H9 (cell line): ENCODE measurements around the gene SLC25A22. TPM values are rescaled to one million over a fixed set of nuclear protein-coding genes. Genes with fewer than 3 reads are reported as not detected.

Source experiments
- DNase-seq: peaks from one replicate; pipeline ENCODE4 v3.0.0-alpha.2; 2017
- H2AFZ ChIP-seq: one replicate; pipeline ENCODE4 v1.6.1; 2013; ENCODE audit warnings: mild to moderate bottlenecking, low read length, control low read depth, moderate library complexity
- H2AK5ac ChIP-seq: 2 replicates; pipeline ENCODE4 v1.6.1; 2013; ENCODE audit warnings: low read length, control low read depth, mixed read lengths; ENCODE audit not compliant: insufficient read length
- H2BK120ac ChIP-seq: one replicate; pipeline ENCODE4 v1.6.1; 2013; ENCODE audit warnings: low read depth, mild to moderate bottlenecking, low read length, control low read depth, inconsistent platforms; ENCODE audit not compliant: poor library complexity, severe bottlenecking
- H2BK12ac ChIP-seq: 2 replicates; pipeline ENCODE4 v1.6.1; 2013; ENCODE audit warnings: low read length, control low read depth, mixed read lengths, low read depth; ENCODE audit not compliant: insufficient read length
- H2BK15ac ChIP-seq: 2 replicates; pipeline ENCODE4 v1.6.1; 2013; ENCODE audit warnings: low read depth, low read length, control low read depth
- H2BK20ac ChIP-seq: one replicate; pipeline ENCODE4 v1.6.1; 2013; ENCODE audit warnings: low read depth, mild to moderate bottlenecking, low read length, control low read depth, inconsistent platforms; ENCODE audit not compliant: poor library complexity, severe bottlenecking
- H2BK5ac ChIP-seq: 2 replicates; pipeline ENCODE4 v1.6.1; 2013; ENCODE audit warnings: low read length, control low read depth, mixed read lengths; ENCODE audit not compliant: insufficient read length
- H3K14ac ChIP-seq: 2 replicates; pipeline ENCODE4 v1.6.1; 2013; ENCODE audit warnings: low read length, control low read depth; ENCODE audit not compliant: insufficient read depth
- H3K18ac ChIP-seq: 2 replicates; pipeline ENCODE4 v1.6.1; 2013; ENCODE audit warnings: low read depth, mild to moderate bottlenecking, mixed read lengths, low read length, control low read depth; ENCODE audit not compliant: insufficient read length
- H3K23ac ChIP-seq: 2 replicates; pipeline ENCODE4 v1.6.1; 2013; ENCODE audit warnings: low read length, control low read depth, mixed read lengths, low read depth; ENCODE audit not compliant: insufficient read length
- H3K23me2 ChIP-seq: 2 replicates; pipeline ENCODE4 v1.6.1; 2013; ENCODE audit warnings: low read depth, mild to moderate bottlenecking, mixed read lengths, low read length, control low read depth; ENCODE audit not compliant: insufficient read length, poor library complexity, severe bottlenecking
- H3K27ac ChIP-seq: 2 replicates; pipeline ENCODE4 v1.5.1; 2013; ENCODE audit warnings: low read length, control low read depth, mixed read lengths, low read depth; ENCODE audit not compliant: insufficient read length
- H3K27me3 ChIP-seq: 2 replicates; pipeline ENCODE4 v1.6.1; 2013; ENCODE audit warnings: low read length, control low read depth, inconsistent platforms; ENCODE audit not compliant: insufficient read depth
- H3K4ac ChIP-seq: 2 replicates; pipeline ENCODE4 v1.6.1; 2013; ENCODE audit warnings: low read depth, mild to moderate bottlenecking, control low read depth, inconsistent platforms, low read length, moderate library complexity
- H3K4me1 ChIP-seq: 2 replicates; pipeline ENCODE4 v1.6.1; 2013; ENCODE audit warnings: low read length, control low read depth, inconsistent platforms; ENCODE audit not compliant: insufficient read depth
- H3K4me2 ChIP-seq: 2 replicates; pipeline ENCODE4 v1.6.1; 2013; ENCODE audit warnings: low read length, control low read depth, mixed read lengths; ENCODE audit not compliant: insufficient read length, insufficient read depth
- H3K56ac ChIP-seq: 2 replicates; pipeline ENCODE4 v1.6.1; 2013; ENCODE audit warnings: low read depth, mild to moderate bottlenecking, mixed read lengths, low read length, control low read depth; ENCODE audit not compliant: insufficient read length
- H3K79me1 ChIP-seq: 2 replicates; pipeline ENCODE4 v1.6.1; 2013; ENCODE audit warnings: low read depth, mild to moderate bottlenecking, moderate library complexity, low read length, control low read depth, inconsistent platforms; ENCODE audit not compliant: insufficient read depth, poor library complexity, severe bottlenecking
- H3K79me2 ChIP-seq: 2 replicates; pipeline ENCODE4 v1.6.1; 2013; ENCODE audit warnings: low read length, control low read depth, inconsistent platforms; ENCODE audit not compliant: insufficient read depth
- H3K9ac ChIP-seq: 2 replicates; pipeline ENCODE4 v1.6.1; 2013; ENCODE audit warnings: low read length, control low read depth, mixed read lengths; ENCODE audit not compliant: insufficient read length; ENCODE audit errors: extremely low read depth
- H3K9me3 ChIP-seq: one replicate; pipeline ENCODE4 v1.6.1; 2013; ENCODE audit warnings: low read depth, low read length, inconsistent platforms; ENCODE audit not compliant: control insufficient read depth
- H3T11ph ChIP-seq: one replicate; pipeline ENCODE4 v1.6.1; 2013; ENCODE audit warnings: mild to moderate bottlenecking, low read length, control low read depth, inconsistent platforms
- H4K20me1 ChIP-seq: one replicate; pipeline ENCODE4 v1.6.1; 2013; ENCODE audit not compliant: control insufficient read depth, insufficient read length, insufficient read depth
- H4K5ac ChIP-seq: 2 replicates; pipeline ENCODE4 v1.6.1; 2013; ENCODE audit warnings: low read depth, mild to moderate bottlenecking, mixed read lengths, low read length, control low read depth; ENCODE audit not compliant: insufficient read length
- H4K8ac ChIP-seq: replicated peaks from 2 replicates; pipeline ENCODE4 v1.6.1; 2013; ENCODE audit warnings: low read length, control low read depth, mixed read lengths, low read depth; ENCODE audit not compliant: insufficient read length
- H4K91ac ChIP-seq: 2 replicates; pipeline ENCODE4 v1.6.1; 2013; ENCODE audit warnings: low read depth, mild to moderate bottlenecking, moderate library complexity, mixed read lengths, low read length, control low read depth; ENCODE audit not compliant: insufficient read length
- H3K27ac Mint-ChIP-seq, 3 experiments: 2 replicates in 2 of 3; 3 replicates in 1 of 3; pipeline ENCODE4 v1.8.0; 2020 to 2021; ENCODE audit warnings: mixed read lengths in 3 of 3, mild to moderate bottlenecking in 1 of 3, moderate library complexity in 1 of 3
- H3K27me3 Mint-ChIP-seq: 2 replicates; pipeline ENCODE4 v1.8.0; 2021; ENCODE audit warnings: low read depth, mild to moderate bottlenecking, moderate library complexity, mixed read lengths
- H3K36me3 Mint-ChIP-seq, 3 experiments: 2 replicates in 2 of 3; 3 replicates in 1 of 3; pipeline ENCODE4 v1.8.0; 2020 to 2021; ENCODE audit warnings: low read depth in 3 of 3, mixed read lengths in 3 of 3; ENCODE audit not compliant: insufficient read depth in 1 of 3
- H3K4me1 Mint-ChIP-seq, 2 experiments: 2 replicates each; pipeline ENCODE4 v1.8.0; 2020; ENCODE audit warnings: mixed read lengths in 2 of 2
- H3K4me3 Mint-ChIP-seq, 2 experiments: 2 replicates in 1 of 2; 3 replicates in 1 of 2; pipeline ENCODE4 v1.8.0; 2020 to 2021; ENCODE audit warnings: mild to moderate bottlenecking in 2 of 2, mixed read lengths in 2 of 2, moderate library complexity in 1 of 2
- H3K9me3 Mint-ChIP-seq, 2 experiments: 2 replicates in 1 of 2; 3 replicates in 1 of 2; pipeline ENCODE4 v1.8.0; 2020; ENCODE audit warnings: mild to moderate bottlenecking in 2 of 2, mixed read lengths in 2 of 2, moderate library complexity in 1 of 2
- WGBS: extraction: QIAGEN DNeasy Blood & Tissue Kit; methylation state at CpG from one replicate; pipeline ENCODE4 v1.1.7; 2013; ENCODE audit warnings: missing lambda C conversion rate, low lambda C conversion rate, mixed read lengths; ENCODE audit not compliant: insufficient read length; ENCODE audit errors: extremely low coverage; 5-methylcytosine and 5-hydroxymethylcytosine counted together
- total RNA-seq: library from RNA; stranded (reverse); gene quantifications from 2 replicates; pipeline ENCODE4 v1.2.1, GENCODE V29; 2021
- TF ChIP-seq, protein P1 (sequence below): fragments of 200-600 bp; sonication (generic); conservative IDR thresholded peaks from 3 replicates; pipeline ENCODE4 v1.8.0; 2021; ENCODE audit warnings: antibody characterized with exemption, mild to moderate bottlenecking

Gene SLC25A22
- total RNA-seq, 1 experiment from 2014 or later = 51.9 TPM

GRCh38 chr11:825366-826226 is 27.5 kb upstream of the SLC25A22 start:
- Histone ChIP-seq H3K14ac (no peak overlapping the region), H3K9me3 (no peaks in the 10 kb centered on the region), H2BK15ac (no peak overlapping the region), H2BK12ac (no peak overlapping the region), H3K23me2 (peaks cover 21% of the 10 kb centered on the region), H2AFZ (no peak overlapping the region), H3K23ac (no peak overlapping the region), H3K18ac (no peak overlapping the region), H3T11ph (no peak overlapping the region), H3K9ac (no peak overlapping the region), H3K27me3 (peaks cover under 1% of the 10 kb centered on the region; the same call in 1 of the 2 replicates), H3K4ac (no peak overlapping the region), H4K20me1 (no peaks in the 10 kb centered on the region), H3K4me2 (no peak overlapping the region), H3K27ac (no peak overlapping the region), H3K79me1 (no peaks in the 10 kb centered on the region), H3K56ac (no peak overlapping the region), H2BK120ac (no peak overlapping the region), H2BK5ac (no peak overlapping the region), H4K91ac (no peak overlapping the region), H4K8ac (no peak overlapping the region), H3K4me1 (no peaks in the 10 kb centered on the region; the same call in 1 of the 2 replicates), H2BK20ac (no peak overlapping the region), H4K5ac (no peak overlapping the region), H3K79me2 (no peaks in the 10 kb centered on the region), H2AK5ac (no peak overlapping the region)
- no CpG with 5 or more reads among the region's 12 CpGs for WGBS
- Mint-ChIP-seq H3K4me3 (no peak overlapping the region; a peak in 1 of 5 replicates), H3K27ac (no peak overlapping the region), H3K36me3 (peaks cover 0 to 26% (median 13%) of the 10 kb centered on the region in 3 experiments), H3K27me3 (peaks cover 21% of the 10 kb centered on the region), H3K9me3 (no peaks in the 10 kb centered on the region; a peak in 1 of 5 replicates), H3K4me1 (peaks cover 23 to 31% of the 10 kb centered on the region in 2 experiments)
- DNase-seq = no peak
- TF ChIP-seq, protein P1, sequence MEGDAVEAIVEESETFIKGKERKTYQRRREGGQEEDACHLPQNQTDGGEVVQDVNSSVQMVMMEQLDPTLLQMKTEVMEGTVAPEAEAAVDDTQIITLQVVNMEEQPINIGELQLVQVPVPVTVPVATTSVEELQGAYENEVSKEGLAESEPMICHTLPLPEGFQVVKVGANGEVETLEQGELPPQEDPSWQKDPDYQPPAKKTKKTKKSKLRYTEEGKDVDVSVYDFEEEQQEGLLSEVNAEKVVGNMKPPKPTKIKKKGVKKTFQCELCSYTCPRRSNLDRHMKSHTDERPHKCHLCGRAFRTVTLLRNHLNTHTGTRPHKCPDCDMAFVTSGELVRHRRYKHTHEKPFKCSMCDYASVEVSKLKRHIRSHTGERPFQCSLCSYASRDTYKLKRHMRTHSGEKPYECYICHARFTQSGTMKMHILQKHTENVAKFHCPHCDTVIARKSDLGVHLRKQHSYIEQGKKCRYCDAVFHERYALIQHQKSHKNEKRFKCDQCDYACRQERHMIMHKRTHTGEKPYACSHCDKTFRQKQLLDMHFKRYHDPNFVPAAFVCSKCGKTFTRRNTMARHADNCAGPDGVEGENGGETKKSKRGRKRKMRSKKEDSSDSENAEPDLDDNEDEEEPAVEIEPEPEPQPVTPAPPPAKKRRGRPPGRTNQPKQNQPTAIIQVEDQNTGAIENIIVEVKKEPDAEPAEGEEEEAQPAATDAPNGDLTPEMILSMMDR = no peak
